GM13977 (cell line): ENCODE data around the gene ZDHHC14.

Experiments
- DNase-seq: peaks from one replicate; pipeline ENCODE4 v3.0.0; 2012; ENCODE audit warnings: low spot score
- CTCF ChIP-seq: IDR thresholded peaks from 2 replicates; pipeline ENCODE4 v1.5.1; 2012; ENCODE audit warnings: mild to moderate bottlenecking, control low read depth; ENCODE audit not compliant: insufficient read depth; ENCODE audit errors: extremely low read depth, missing control alignments
- in situ Hi-C: fragments of 300-500 bp; cut with MboI; formaldehyde crosslinking; loops from one replicate; pipeline ENCODE4 v1.12.0; 2022; ENCODE audit warnings: low sequenced_read_pairs, low pct_unique_long_range_greater_than_20kb, mixed read lengths, inconsistent platforms; ENCODE audit not compliant: unreplicated experiment

Gene ZDHHC14

GRCh38 chr6:157653521-157653920 is 272.5 kb downstream of the ZDHHC14 start:
- no peak for TF ChIP-seq CTCF

GRCh38 chr6:157655139-157655538 is 274.1 kb downstream of the ZDHHC14 start:
- TF ChIP-seq CTCF, result no peak
- DNase-seq, result no peak
- in situ Hi-C loops, result no loop called here

More at GRCh38 chr6:157653521-157653920, 272.5 kb downstream of the ZDHHC14 start:
- no peak for DNase-seq
- in situ Hi-C loops, result no loop called here

GRCh38 chr6:157656437-157656997 is 275.5 kb downstream of the ZDHHC14 start:
- TF ChIP-seq CTCF, result no peak

GRCh38 chr6:157657754-157658153 is 276.8 kb downstream of the ZDHHC14 start:
- no peak for DNase-seq
- TF ChIP-seq CTCF, result no peak
- in situ Hi-C loops, result no loop called here

More at GRCh38 chr6:157656437-157656997, 275.5 kb downstream of the ZDHHC14 start:
- in situ Hi-C loops, result no loop called here
- DNase-seq, result no peak

- in situ Hi-C loops, result no loop called here
- no peak for TF ChIP-seq CTCF
- DNase-seq, result no peak
These were observed 277.3 kb downstream of the ZDHHC14 start for GRCh38 chr6:157658301-157658700.

- in situ Hi-C loops, result no loop called here
- DNase-seq, result no peak
- no peak for TF ChIP-seq CTCF
These were observed 278.7 kb downstream of the ZDHHC14 start for GRCh38 chr6:157659536-157660271.
